GM12865 (cell line): Measurements from ENCODE around the gene RHCE.
"Not testable (repeated sequence)": the region's sequence is repeated elsewhere in the genome, so short reads cannot be mapped to it uniquely, and the experiment has no call there.

ENCODE experiments used
- DNase-seq: peaks from one replicate; pipeline ENCODE4 v3.0.0; 2010; ENCODE audit warnings: low read depth
- H3K4me3 ChIP-seq: 2 replicates; pipeline ENCODE4 v1.5.1; 2011; ENCODE audit warnings: mild to moderate bottlenecking, low read depth, low read length, control low read depth
- CTCF ChIP-seq: IDR thresholded peaks from 2 replicates; pipeline ENCODE4 v1.5.1; 2011; ENCODE audit warnings: low read length, control low read depth, low read depth, inconsistent platforms; ENCODE audit not compliant: insufficient read depth; ENCODE audit errors: missing control alignments

The RHCE gene

DNA sequence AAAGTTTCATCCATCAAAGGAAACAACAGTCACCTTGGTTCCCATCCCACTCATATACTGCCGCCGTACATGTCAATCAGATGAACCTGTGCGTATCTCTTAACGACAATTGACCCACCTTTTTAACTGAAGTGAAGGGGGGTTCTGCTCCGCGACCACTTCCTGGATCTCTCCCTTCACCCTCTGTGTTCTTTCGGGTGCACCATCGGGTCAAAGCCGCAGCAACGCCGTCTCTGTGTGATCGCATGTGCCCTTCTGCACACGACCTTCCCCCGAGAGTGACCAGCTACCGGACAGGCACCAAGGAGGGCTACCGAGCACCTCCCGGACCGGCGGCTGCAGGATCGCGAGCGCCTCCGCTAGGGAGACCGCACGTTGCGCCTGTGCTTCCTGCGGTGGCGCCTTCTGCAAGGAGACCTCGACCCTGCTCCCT, 83.7 kb downstream of the RHCE start:
- DNase-seq, result peak; percentile 50
- peak overlapping the region; percentile 84 for H3K4me3 ChIP-seq
- TF ChIP-seq CTCF, result peak; percentile 3

- H3K4me3 ChIP-seq, result not testable (repeated sequence)
- peak; percentile 27 for DNase-seq
Observed at GRCh38 chr1:25329950-25330349, 90.7 kb downstream of the RHCE start.

- DNase-seq, result not testable (repeated sequence)
Observed at GRCh38 chr1:25329336-25329735, 91.3 kb downstream of the RHCE start.

DNA sequence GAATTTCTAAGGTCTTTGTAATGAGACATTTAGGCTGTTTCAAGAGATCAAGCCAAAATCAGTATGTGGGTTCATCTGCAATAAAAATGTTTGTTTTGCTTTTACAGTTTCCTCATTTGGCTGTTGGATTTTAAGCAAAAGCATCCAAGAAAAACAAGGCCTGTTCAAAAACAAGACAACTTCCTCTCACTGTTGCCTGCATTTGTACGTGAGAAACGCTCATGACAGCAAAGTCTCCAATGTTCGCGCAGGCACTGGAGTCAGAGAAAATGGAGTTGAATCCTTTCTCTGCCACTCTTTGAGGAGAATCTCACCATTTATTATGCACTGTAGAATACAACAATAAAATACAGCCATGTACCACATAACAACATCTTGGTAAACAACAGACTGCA, 91.8 kb downstream of the RHCE start:
- H3K4me3 ChIP-seq, DNase-seq: not testable (repeated sequence)

More at GRCh38 chr1:25329336-25329735, 91.3 kb downstream of the RHCE start:
- not testable (repeated sequence) for H3K4me3 ChIP-seq

DNA sequence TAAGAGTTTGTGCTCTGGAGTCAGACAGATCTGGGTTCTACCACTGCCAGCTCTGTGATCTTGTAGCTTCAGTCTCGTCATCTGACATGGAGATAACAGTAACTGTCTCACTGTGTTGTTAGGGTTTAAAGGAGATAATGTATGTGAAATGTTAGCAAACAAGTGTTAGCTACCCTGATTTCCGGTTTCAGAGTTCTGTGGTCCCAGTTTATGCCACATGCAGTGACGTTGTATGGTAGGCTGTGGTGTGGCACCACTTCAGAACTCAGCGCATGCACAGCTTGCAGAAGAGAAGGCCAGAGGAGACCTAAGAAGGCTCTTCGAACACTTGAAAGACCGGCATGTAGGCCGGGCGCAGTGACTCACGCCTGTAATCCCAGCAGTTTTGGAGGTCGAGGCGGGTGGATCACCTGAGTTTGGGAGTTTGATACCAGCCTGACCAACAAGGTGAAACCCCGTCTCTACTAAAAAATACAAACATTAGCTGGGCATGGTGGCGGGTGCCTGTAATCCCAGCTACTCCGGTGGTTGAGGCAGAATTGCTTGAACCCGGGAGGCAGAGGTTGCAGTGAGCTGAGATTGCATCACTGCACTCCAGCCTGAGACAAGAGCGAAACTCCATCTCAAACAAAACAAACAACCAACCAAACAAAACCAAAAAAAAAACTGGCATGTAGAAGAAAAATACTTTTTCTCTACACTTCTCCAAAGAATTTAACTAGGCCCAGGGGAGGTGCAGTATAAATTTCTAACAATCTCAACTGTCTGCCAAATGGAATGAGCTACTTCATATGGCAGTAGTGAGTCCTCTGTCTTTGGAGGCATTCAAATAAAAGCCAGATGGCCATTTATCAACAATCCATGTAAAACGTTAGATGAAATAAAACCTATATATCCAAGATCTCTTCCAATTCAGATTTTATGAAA, 92.5 kb downstream of the RHCE start:
- not testable (repeated sequence) for DNase-seq, H3K4me3 ChIP-seq

DNA sequence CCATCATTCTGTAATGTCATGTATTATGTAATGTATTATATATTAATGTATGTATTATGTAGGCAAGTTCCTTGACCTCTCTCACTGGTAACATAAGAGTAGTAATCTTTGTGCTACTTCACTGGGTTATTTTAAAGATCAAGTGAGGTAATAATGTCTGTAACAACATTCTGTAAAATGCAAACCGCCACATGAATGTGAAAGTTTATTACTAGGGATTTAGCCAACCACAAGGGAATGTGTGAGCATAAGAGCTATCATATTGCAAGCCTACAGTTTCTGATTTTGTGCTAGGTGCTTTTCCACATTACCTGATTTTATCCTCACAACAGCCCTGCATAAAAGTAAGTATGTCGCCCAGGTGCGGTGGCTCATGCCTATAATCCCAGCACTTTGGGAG, 96.2 kb downstream of the RHCE start:
- DNase-seq, H3K4me3 ChIP-seq: not testable (repeated sequence)

GRCh38 chr1:25322127-25322526, 98.5 kb downstream of the RHCE start:
- H3K4me3 ChIP-seq, DNase-seq: not testable (repeated sequence)

DNA sequence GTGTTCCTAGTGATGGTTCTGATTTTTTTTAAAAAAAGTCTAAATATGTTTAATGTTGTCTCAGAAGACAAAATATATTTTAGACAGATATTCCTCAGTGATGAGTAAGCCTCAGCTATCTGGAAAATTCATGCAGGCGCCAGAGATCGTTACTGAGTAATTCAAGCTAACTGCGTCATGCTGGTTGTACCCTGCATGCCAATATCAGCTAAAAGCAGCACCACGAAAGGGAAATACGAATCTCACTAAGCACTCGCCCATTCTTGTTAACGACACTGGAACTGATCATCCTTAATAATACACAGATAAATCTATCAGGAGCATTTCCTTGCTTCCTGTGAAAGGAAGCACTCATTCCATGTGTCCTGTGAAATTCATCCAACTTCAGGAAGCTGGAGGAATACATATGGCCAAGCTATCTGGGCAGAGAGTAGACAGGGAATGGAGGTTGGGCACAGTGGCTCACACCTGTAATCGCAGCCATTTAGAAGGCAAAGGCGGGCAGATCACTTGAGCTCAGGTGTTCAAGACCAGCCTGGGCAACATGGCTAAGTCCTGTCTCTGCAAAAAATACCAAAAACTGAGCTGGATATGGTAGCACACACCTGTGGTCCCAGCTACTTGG, 100.2 kb downstream of the RHCE start:
- H3K4me3 ChIP-seq, DNase-seq: not testable (repeated sequence)

DNA sequence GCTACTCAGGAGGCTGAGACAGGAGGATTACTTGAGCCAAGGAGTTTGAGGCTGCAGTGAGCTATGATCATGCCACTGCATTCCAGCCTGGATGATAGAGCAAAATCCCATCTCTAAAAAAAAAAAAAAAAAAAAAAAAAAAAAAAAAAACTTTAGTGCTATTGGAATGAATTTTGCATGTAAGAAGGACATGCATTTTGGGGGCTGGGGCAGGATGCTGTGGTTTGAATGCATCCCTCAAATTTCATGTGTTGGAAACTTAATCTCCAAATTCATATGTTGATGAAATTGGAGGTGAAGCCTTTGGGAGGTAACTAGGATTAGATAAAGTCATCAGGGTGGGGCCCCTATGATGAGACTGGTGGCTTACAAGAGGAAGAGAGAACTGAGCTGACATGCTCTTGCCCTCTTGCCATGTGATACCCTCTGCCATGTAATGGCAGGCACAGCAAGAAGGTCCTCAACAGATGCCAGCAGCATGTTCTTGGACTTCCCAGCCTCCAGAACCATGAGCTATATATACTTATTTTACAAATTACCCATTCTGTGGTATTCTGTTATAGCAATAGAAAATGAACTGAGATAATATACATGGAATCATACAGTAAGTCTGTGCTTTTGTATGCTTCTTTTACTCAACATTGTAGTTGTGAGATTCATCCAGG, 107.7 kb downstream of the RHCE start:
- DNase-seq, H3K4me3 ChIP-seq: not testable (repeated sequence)
